Small intestine (tissue), 7 donors: ENCODE results near the gene CALR. TPM values are rescaled to one million over a fixed set of nuclear protein-coding genes. Genes with fewer than 3 reads are reported as not detected.
"Not testable (repeated sequence)": the region's sequence is repeated elsewhere in the genome, so short reads cannot be mapped to it uniquely, and the experiment has no call there.

Experiments used
- DNase-seq, 2 donors: peaks; one replicate each; pipeline versions ENCODE4 v3.0.0 to v3.0.0-alpha.2; 2013
- FAIRE-seq: peaks from 2 replicates; lab custom pipeline; 2012; peaks lifted over from hg19 to GRCh38; lab: Jason Lieb, UNC
- H3K27ac ChIP-seq, 3 donors: one replicate each; pipeline ENCODE4 v1.5.1; 2013; ENCODE audit warnings: low read length in 2 of 3, mild to moderate bottlenecking in 2 of 3, control low read depth in 1 of 3, inconsistent platforms in 1 of 3, low read depth in 1 of 3, moderate library complexity in 1 of 3
- H3K27me3 ChIP-seq, 3 donors: one replicate each; pipeline ENCODE4 v1.6.1; 2013; ENCODE audit warnings: low read length in 3 of 3, inconsistent platforms in 1 of 3; ENCODE audit not compliant: control insufficient read depth in 3 of 3, insufficient read depth in 3 of 3
- H3K36me3 ChIP-seq, 3 donors: one replicate each; pipeline ENCODE4 v1.6.1; 2013; ENCODE audit warnings: low read length in 3 of 3, inconsistent platforms in 1 of 3, low read depth in 1 of 3, mild to moderate bottlenecking in 1 of 3, moderate library complexity in 1 of 3; ENCODE audit not compliant: control insufficient read depth in 3 of 3, insufficient read depth in 2 of 3
- H3K4me1 ChIP-seq, 3 donors: one replicate each; pipeline ENCODE4 v1.6.1; 2013; ENCODE audit warnings: low read length in 2 of 3, inconsistent platforms in 1 of 3, low read depth in 1 of 3, mild to moderate bottlenecking in 1 of 3, moderate library complexity in 1 of 3; ENCODE audit not compliant: control insufficient read depth in 3 of 3, insufficient read depth in 2 of 3
- H3K4me3 ChIP-seq, 3 donors: one replicate each; pipeline ENCODE4 v1.5.1; 2013; ENCODE audit warnings: low read length in 3 of 3, control low read depth in 1 of 3, inconsistent platforms in 1 of 3, low read depth in 1 of 3, mild to moderate bottlenecking in 1 of 3, moderate library complexity in 1 of 3
- H3K9me3 ChIP-seq, 2 donors: one replicate each; pipeline ENCODE4 v1.6.1; 2013; ENCODE audit warnings: low read depth in 1 of 2, low read length in 1 of 2; ENCODE audit not compliant: control insufficient read depth in 2 of 2, insufficient read depth in 1 of 2
- WGBS, 3 donors: extraction: QIAGEN DNeasy Blood & Tissue Kit; methylation state at CpG; one replicate each; pipeline ENCODE4 v1.1.7; 2013; 5-methylcytosine and 5-hydroxymethylcytosine counted together
- polyA plus RNA-seq, 4 donors: library from polyadenylated mRNA; stranded (reverse) in 3 of 4; unstranded in 1 of 4; fragments of 200-250 nt in 3 of 4; fragments of 120-200 nt in 1 of 4; gene quantifications; one replicate each; pipeline versions ENCODE4 v1.2.1 to v1.2.3, GENCODE V29; 2013
- donor health status: healthy with polysubstance abuse.
- donor health status: control.
- donor health status: control.
- donor health status: Bipolar disorder and iron deficiency.
- donor health status: healthy.

CALR gene
- polyA plus RNA-seq, 4 donors = 117 to 803 (median 435) TPM

DNA sequence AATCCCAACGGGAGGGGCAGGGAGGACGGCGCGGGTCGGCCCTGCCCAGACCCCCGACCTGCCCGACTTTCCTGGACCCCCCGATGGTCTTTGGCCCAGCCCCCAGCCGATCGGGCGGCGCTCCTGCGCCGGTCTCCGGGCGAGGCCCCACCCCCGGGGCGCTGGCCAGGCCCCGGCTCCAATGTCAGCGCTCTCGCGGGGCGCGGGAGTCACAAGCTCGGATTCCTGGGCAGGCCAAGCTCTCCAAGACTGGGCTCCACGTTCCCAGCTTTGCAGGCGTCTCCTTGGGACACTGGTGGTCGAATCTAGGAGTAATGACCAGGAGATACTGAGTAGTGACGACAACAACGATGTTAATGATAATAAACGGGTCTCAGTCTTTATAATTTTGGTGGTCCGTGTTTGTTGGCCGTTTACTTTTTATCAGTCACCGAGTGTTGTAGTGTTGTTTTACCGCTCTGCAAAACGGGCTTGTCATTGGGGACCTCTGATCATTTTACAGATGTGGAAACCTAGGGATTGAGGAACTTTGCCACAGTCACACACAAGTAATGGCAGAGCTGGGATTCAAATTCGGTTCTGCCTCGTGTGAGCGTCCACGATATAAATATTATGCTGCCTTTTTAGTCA is 7.8 kb downstream of the CALR start:
- DNase-seq = peak; percentile 67 to 87
- Histone ChIP-seq H3K4me1 (peaks cover 0 to 17% (median 2%) of the 10 kb centered on the region in 3 donors), H3K27ac (peak overlapping the region; percentile 85 to 95 (median 94)), H3K36me3 (peaks cover 15 to 84% (median 26%) of the 10 kb centered on the region in 3 donors), H3K27me3 (no peaks in the 10 kb centered on the region), H3K9me3 (no peaks in the 10 kb centered on the region), H3K4me3 (peak overlapping the region; percentile 78 to 86 (median 85))
- FAIRE-seq = no peak
- WGBS, 3 donors = 0 to 1% (median 1%) methylated on average over 35 to 40 of the region's 40 CpGs

GRCh38 chr19:12946731-12947496 is 8.5 kb downstream of the CALR start:
- no peaks in the 10 kb centered on the region for H3K9me3 ChIP-seq
- no peaks in the 10 kb centered on the region for H3K27me3 ChIP-seq
- peaks cover 15 to 84% (median 26%) of the 10 kb centered on the region in 3 donors for H3K36me3 ChIP-seq
- peak overlapping the region in 2 of 3 donors; percentile 94 to 95 for H3K27ac ChIP-seq
- H3K4me1 ChIP-seq = peaks cover 0 to 15% (median 2%) of the 10 kb centered on the region in 3 donors
- H3K4me3 ChIP-seq = peak overlapping the region in 2 of 3 donors; percentile 85 to 86
- no peak for FAIRE-seq
- no peak for DNase-seq
- WGBS, 3 donors = 50 to 59% (median 56%) methylated on average over 14 of the region's 14 CpGs

GRCh38 chr19:12947702-12948611 is 9.5 kb downstream of the CALR start:
- no peak overlapping the region for H3K4me3 ChIP-seq
- DNase-seq = no peak
- H3K27me3 ChIP-seq = no peaks in the 10 kb centered on the region
- H3K27ac ChIP-seq = no peak overlapping the region
- no peak for FAIRE-seq
- no peaks in the 10 kb centered on the region for H3K9me3 ChIP-seq
- peaks cover 0 to 11% (median 2%) of the 10 kb centered on the region in 3 donors for H3K4me1 ChIP-seq
- WGBS, 3 donors = 78 to 85% (median 81%) methylated on average over 27 to 28 of the region's 28 CpGs
- peaks cover 18 to 84% (median 26%) of the 10 kb centered on the region in 3 donors for H3K36me3 ChIP-seq

DNA sequence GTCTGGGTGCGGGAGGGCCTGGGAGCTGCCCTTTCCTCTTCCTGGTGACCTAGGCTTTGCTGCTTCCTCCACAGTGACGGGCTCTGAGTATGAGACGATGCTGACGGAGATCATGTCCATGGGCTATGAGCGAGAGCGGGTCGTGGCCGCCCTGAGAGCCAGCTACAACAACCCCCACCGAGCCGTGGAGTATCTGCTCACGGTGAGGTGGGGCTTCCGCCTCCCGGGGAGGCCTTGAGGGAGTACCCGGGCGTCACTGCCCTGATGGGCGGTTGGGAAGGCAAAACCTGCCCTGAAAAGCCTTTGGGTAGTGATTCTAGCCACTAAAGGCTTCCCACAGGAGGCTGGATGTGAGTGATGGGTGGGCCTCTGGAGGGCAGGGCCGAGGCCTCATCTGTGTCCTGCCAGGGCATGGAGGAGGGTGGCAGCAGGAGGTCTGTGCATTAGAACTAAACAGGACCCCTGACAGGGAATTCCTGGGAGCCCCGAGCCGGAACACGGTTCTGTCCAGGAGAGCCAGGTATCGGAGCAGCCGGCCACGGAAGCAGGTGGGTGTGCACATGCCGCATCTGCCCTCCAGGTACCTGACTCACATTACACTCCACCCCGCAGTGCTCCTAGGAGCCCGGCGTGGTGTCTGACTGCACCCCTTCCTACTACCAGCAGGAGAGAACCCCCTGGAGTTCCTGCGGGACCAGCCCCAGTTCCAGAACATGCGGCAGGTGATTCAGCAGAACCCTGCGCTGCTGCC is 10.4 kb downstream of the CALR start:
- no peaks in the 10 kb centered on the region for H3K9me3 ChIP-seq
- 92 to 94% (median 94%) methylated on average over 29 to 30 of the region's 30 CpGs for WGBS, 3 donors
- H3K27me3 ChIP-seq = no peaks in the 10 kb centered on the region
- peaks cover 0 to 11% (median 2%) of the 10 kb centered on the region in 3 donors for H3K4me1 ChIP-seq
- H3K4me3 ChIP-seq = no peak overlapping the region
- peaks cover 18 to 84% (median 20%) of the 10 kb centered on the region in 3 donors for H3K36me3 ChIP-seq
- no peak for FAIRE-seq
- no peak overlapping the region for H3K27ac ChIP-seq
- no peak for DNase-seq

DNA sequence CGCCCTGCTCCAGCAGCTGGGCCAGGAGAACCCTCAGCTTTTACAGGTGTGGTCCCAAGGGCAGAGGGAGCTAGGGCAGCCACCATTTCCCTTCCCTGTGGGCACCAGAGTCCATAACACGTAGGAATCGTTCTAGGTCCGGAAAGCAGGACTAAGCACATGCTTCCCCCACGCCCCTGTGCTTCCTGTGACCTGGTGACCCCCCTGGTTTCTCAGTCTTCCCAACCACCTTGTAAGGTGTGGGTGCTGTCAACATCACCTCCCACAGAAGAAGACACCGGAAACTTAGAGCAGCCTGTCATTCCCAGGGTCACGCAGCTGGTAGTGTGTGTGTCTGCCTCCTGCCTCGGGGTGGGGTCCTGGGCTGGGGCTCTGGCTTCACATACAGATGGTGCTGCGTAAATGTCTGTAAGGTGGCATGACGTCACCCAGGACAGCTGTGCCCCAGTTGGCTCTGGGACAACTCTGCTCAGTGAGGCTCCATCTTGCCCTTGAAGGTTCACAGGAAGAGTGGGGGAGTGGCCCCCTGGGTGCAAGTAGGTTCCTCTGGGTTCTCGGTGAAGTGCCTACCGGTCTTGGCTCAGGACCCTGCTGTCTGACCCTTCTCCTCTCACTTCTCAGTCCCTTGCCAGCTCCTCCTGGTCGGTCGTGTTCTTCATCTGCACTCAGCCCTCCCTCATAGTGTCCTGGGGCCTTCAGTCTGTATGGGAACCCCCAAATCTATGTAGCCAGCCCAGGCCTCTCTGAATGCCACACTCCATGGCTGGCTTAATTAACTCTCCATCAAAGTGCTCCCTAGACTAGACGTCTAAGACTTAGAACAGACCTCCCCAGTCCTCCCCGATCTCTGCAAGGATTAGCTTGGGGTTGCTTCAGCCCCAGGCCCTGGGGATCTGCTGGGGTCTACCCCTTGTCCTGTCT is 11.2 kb downstream of the CALR start:
- no peak for DNase-seq
- Histone ChIP-seq H3K27me3 (no peaks in the 10 kb centered on the region), H3K36me3 (peaks cover 18 to 84% (median 21%) of the 10 kb centered on the region in 3 donors), H3K27ac (no peak overlapping the region), H3K4me3 (no peak overlapping the region), H3K9me3 (no peaks in the 10 kb centered on the region), H3K4me1 (peaks cover 0 to 11% (median 2%) of the 10 kb centered on the region in 3 donors)
- 79 to 86% (median 82%) methylated on average over 16 of the region's 16 CpGs for WGBS, 3 donors
- FAIRE-seq = no peak

DNA sequence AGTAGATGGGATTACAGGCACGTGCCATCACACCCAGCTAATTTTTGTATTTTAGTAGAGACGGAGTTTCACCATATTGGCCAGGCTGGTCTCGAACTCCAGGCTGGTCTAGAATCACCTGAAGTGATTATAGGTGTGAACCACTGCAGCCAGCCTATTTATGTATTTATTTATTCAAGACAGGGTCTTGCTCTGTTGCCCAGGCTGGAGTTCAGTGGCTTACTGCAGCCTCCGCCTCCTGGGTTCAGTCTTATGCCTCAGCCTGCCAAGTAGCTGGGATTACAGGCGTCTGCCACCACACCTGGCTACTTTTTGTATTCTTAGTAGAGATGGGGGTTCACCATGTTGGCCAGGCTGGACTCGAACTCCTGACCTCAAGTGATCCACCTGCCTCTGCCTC is 13.6 kb downstream of the CALR start:
- H3K4me1 ChIP-seq = peaks cover 0 to 10% (median 0%) of the 10 kb centered on the region in 3 donors
- H3K27me3 ChIP-seq, H3K4me3 ChIP-seq, FAIRE-seq, H3K9me3 ChIP-seq, DNase-seq: not testable (repeated sequence)
- peak overlapping the region in 1 of 3 donors; percentile 70 for H3K27ac ChIP-seq
- peaks cover 16 to 83% (median 21%) of the 10 kb centered on the region in 3 donors for H3K36me3 ChIP-seq
- WGBS, 3 donors = 89 to 91% (median 91%) methylated on average over 6 of the region's 6 CpGs
